GM18858 (cell line): ENCODE measurements around the gene TRIM38.
"Not testable (repeated sequence)": the region's sequence is repeated elsewhere in the genome, so short reads cannot be mapped to it uniquely, and the experiment has no call there.

Experiments used
- ATAC-seq: cut with Tn5 transposase; IDR thresholded peaks from one replicate; pipeline ENCODE4 v1.9.1; 2021; ENCODE audit not compliant: unreplicated experiment

Gene TRIM38, protein sequence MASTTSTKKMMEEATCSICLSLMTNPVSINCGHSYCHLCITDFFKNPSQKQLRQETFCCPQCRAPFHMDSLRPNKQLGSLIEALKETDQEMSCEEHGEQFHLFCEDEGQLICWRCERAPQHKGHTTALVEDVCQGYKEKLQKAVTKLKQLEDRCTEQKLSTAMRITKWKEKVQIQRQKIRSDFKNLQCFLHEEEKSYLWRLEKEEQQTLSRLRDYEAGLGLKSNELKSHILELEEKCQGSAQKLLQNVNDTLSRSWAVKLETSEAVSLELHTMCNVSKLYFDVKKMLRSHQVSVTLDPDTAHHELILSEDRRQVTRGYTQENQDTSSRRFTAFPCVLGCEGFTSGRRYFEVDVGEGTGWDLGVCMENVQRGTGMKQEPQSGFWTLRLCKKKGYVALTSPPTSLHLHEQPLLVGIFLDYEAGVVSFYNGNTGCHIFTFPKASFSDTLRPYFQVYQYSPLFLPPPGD

DNA sequence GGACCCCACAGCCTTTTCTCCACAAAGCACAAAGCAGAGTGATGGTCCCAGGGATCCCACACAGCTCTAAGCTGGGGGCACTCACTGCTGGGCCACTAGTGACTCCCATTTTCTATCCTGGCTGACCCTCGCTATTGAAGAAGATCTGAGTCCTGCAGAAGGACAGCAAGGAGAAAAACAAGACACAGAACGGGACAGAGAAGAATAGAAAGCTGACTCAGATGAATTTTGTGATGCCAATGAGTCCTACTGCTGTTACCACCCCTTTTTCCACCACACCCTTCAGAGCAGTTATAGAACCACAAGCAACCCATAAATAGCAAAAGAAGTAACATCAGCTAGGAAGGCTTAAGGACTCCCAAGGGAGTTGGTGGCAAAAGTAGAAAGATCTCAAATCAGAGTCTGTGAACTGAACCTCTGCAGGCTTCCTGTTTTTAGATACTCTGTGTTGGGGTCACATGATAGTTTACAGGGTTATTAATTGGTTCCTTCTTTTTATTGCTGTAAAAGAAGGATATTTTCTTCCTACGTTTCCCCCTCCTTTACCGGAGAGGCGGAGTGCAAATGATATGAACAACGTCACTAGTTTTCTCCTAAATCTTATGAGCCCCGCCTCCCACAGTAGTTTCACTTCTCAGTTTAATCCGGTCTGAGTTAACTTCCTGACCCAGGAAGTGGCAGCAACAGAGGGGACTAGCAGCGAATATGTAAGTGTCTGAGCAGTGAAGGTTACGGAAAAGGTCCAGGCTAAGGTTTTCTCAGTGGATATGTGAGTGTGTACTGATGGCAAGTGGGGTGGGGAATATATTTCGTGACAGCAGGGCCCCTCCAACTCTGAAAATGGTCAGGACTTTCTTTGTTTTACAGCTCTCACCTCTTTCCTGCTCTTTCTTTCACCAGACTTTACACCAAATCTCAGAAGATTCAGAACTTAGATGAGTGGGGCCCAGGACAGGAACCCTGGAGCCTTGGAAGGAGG lies at the start of gene TRIM38:
TSS of gene TRIM38 (plus strand) at position 654 of the 979 bp plus-strand sequence. CDS start 3,721 bp downstream, outside the sequence.
- peak; percentile 74 for ATAC-seq

DNA sequence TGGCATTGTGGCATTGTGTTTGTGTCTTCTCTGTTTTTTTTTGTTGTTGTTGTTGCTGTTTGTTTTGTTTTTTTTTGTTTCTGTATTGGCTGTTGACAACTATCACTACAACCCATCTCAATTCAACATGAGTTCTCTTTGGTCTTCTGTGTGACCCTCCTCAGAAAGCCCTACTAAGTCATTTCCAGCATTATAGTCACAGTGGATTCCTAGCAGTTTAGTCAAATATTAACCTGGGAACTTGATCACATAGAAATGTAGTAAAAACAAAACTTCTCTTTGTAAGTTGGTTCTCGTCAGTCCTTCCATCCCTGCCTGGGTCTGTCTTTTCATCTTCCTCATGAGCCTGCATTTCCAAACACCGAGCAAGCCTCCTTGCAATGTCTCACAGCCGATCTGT lies 48.9 kb upstream of the TRIM38 start:
- ATAC-seq = no peak

DNA sequence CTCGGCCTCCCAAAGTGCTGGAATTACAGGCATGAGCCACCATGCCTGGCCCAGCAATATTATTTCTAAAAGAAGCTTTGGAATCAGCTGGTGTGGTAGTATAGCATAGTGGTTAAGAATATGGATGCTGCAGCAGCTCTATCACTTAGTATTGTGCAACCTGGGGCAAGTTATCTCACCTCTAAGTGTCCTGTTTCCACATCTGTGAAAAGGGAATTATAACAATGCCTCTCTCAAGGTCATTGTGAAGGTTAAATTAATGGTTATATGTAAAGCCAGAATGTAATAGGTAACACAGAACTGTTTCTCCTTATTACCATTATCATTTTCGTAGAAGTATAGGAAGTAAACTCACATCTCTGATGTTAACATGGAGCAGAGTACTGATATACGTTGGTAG lies 46.3 kb upstream of the TRIM38 start:
- ATAC-seq = no peak

DNA sequence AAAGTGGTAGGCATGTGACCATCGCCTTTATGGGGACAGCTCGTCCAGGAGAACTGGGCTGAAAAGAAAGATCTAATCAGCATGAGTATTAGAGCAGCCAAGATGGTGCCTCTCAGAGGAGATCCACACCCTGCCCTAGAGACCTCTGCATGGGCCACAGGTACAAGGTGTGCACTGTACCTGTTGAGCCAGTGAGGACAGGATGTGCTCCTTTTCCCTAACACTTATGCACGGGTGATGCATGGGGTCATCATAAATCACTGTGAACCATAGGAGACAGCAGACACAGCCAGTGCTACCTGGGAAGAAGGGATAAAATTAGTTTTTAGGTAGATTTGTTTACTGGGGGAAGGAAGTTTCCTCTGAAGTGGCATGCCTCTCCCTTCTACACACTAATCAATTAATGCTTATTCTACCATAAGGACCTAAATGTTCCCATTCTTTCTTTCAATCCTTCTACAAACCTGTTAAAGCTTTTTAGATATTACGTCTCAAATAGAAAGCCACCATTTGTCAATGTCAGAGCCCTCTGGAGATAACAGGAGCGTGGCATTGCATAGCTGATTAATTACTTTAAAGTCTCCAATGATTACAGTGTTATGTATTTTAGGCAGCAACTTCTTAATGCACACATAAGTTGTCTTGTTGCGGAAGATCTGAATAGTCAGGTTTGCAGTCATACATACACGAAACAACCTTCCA lies 45.7 kb upstream of the TRIM38 start:
- no peak for ATAC-seq

DNA sequence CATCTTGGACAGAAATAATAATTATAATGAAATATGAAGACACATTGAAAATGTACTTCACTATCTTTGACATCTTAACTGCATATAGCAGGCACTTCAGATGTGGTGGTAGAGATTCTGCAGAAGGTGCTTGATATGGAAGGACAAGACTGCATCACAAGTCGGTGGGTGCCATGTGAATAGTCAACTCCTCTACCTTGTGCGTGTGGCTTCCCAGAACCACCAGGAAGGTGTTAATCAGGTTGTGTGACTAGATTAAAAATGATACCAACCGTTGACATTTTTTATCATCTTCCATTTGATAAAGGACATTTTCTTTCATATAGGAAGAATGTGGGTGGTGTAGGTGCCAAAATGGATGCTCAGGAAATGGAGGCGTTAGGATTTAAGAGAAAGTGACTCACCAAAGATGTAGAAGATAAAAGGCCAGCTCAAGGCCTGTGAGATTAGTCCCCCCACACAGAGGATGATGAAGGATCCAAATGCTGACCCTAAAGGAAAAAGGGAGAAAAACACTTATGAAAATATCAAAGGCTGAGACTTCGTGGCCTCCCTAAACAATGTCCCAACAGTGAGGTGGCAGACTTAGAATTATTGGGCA lies 44.4 kb upstream of the TRIM38 start:
- ATAC-seq = no peak

DNA sequence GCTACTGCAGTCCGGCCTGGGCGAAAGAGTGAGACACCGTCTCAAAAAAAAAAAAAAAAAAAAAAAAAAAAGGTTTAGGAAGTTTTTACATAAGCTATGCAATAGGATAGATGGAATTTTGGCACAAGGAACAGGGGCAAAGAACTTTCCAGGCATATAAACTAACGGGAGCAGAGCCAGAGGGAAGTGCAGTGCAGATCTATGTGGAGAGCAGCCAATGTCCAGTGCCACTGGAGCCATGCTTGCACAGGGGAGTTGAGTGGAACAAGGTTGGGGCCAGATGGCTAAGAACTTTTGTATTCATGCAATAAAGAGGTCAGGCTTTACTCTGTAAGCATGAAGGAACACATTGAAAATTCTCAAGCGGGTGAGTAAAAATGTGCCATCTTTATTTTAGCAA lies 42.9 kb upstream of the TRIM38 start:
- ATAC-seq = no peak

DNA sequence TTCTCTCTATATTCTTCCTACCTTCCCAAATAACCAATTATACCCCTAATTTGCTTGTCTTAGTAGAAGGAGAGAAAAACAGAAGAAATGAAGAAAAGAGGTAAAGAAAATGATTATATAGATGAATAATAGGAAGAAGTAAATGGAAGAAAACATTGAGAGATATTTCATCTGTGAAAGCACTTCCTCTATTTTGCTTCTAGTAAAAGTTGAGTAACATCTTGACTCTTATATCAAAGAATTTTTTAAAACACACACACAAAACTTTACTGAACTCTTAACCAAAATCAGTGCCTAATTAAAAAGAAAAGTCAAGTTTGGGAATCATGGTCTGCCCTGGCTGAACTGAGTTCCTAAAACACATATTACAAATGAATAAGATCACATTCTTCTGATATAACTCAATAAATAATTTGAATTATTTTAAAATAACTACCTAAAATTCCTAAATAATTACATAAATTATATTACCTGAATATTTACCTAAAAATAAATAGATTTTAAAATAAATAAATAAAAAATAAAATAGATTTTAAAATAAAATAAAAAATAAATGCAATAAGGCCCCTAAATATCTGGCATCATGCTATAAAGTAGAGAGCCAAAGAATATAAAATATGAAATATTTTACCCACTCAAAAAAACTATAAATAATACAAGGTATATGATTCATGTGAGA lies 40.9 kb upstream of the TRIM38 start:
- ATAC-seq = no peak

DNA sequence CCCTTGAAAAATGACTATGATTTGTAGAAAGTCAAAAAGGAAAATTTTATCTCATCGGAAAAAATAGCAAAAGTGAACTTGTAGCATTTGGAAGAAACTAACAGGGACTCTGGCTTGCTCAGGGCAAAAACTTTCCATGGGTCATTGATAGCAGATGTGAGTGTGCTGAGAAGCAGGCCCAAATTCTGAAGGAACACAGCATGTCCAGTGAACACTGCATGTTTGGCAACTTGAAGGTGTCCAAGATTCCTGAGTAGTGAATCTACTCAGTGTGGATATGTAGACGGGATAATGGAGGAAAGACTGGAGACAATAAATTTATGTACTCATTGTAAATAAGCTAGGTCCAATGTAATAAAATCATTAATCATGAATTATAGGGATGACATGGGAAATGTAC lies 40.3 kb upstream of the TRIM38 start:
- no peak for ATAC-seq

DNA sequence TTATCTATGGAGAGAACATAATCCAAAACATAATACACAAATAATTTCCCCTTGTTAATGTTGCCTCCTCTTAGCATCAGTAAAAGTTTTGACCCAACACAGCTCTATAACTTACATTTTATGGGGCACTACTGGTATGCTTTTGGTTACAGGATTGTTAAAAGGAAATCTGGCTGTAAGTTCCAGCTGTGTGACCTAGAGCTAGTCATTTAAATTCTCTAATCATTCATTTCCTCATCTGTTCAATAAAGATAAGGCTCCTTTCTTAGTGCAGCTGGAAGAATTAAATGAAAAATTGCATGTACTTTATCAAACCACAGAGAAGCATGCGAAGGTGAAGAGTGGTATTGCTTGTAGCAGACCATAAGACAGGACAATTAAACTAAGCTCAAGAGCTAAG lies 36.7 kb upstream of the TRIM38 start:
- ATAC-seq = no peak

DNA sequence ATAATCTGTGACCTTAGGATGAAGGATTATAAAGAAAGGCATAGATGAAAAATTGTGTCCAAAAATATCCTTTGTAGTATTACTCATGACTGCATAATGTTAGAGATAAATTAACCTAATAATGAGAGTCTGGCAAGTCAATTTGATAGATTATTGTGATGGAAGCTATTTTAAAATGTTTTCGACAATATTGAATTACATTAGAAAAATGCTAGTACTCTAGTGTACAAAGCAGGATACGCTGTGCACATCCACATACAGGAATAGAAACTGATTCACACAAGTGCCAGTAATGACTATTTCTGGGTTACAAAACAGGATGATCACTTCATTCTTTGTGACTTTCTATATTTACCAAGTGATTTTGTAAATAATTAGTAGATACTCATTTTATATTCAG lies 35.4 kb upstream of the TRIM38 start:
- ATAC-seq = no peak

DNA sequence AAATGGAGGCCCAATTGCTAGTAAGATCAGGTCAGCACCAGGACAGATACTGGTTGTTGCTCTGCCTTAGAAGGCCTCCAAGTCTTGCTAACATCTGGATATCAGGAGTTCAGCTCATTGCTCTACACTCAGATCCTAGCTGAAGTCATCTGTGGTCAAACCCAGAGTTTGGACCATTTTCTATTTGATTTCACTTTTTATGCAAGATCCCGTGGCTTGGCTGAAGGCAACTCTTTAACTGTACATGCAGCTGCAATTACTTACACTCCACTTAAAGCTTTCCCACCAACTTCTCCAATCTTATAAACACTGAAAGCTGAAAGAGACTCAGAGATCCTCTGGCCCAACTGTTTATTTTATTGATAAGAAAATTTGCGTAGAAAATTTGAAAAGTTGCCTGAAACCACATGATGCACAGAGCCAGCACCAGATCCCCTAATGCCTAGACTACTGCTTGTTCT lies 34.8 kb upstream of the TRIM38 start:
- ATAC-seq = no peak

DNA sequence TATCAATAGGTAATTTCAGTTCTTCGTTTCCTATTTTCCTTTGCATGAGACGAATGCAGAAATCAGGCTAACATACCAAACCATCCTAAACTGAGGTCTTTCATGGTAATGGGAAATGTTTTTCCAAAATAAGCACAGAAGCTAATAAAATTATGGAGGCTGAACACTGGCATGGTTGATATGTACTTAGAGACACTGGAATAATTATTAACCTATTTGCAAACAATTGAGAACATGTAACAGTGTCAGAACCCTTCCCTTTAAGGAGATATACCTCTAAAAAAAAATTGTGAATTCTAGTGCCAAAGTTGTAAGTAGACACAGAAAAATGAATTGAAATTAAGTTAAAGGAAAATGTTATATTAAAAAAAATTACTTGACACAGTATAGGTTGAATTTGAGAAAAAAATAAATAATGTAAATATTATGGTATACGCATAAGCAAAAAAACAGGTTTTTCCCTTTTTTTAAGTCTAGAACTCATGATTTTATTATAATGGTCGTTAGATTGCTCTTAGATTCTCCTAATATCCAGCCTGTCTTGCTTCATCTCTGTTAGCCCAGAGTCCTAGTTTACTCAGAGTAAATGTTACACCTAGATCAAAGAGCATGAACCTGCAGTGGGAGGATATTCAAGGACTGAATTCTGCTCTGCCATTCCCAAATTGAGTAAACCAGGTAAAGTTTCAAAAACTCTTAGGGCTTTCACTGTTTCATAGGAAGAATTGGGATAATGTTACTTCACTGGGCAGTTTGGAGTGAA lies 33.9 kb upstream of the TRIM38 start:
- no peak for ATAC-seq

DNA sequence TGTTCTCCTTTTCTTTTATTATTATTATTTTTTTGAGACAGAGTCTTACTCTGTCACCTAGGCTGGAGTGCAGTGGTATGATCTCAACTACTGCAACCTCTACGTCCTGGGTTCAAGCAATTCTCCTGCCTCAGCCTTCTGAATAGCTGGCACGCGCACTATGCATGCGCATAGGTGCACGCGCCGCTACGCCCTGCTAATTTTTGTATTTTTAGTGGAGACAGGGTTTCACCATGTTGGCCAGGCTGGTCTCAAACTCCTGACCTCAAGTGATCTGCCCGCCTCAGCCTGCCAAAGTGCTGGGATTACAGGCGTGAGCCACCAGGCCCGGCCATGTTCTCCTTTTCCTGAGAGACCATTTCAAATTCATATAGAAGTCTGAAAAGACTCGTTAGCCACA lies 32.8 kb upstream of the TRIM38 start:
- not testable (repeated sequence) for ATAC-seq

DNA sequence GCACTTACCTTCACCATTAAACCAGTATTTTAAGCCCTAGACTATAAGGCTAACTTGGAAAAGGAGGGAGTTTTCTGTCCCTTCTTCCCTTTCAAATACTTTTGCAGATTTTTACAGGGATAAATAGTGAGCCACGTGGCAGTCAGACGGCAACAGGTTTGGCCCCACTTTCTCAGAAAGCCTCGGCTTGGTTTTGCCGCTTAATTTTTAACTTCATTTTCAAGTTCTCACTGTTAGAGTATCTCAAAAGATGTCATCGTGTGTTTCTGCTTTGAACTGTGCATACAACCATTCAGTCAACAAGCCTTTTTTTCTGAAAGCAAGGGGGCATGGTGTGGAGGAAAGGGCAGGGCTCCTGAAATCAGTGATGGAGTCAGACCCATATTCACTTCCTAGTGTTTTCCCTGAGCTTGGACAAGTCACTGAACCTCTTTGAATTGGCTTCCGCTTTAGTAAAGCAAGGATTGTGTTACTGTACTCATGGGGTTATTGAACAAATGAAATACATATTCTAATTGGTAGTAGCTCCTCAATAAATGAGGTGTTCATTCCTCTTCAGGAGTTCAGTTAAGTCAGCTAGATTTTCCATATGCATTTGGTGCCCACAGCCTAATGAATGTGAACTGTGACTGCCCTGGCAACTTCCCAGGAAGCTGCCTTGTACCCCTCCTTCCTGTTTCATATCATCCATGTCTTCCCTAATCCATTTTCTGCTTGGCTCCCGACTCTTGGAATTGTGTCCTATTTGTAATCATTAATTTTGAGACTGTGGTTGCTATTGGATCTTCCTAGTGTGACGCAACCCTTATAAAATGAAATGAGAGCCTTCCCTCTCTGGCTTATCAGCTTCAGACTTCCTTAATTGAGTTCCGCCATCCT lies 31.8 kb upstream of the TRIM38 start, which contains the start of gene SLC17A2:
TSS of gene SLC17A2 (minus strand) at position 160 of the 879 bp plus-strand sequence. CDS start 4,895 bp downstream, outside the sequence.
- ATAC-seq = no peak

DNA sequence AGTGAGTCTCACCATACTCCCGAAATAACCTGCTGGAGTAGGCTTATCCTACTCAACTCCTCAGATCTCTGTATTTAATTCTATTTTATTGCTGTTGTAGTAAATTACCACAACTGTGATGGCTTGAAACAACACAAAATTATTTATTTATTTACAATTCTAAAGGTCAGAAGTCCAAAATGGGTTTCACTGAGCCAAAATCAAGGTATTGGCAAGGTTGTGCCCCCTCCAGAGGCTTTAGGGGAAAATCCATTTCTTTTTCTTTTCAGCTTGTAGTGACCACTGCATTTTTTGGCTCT lies 31.2 kb upstream of the TRIM38 start:
- no peak for ATAC-seq

DNA sequence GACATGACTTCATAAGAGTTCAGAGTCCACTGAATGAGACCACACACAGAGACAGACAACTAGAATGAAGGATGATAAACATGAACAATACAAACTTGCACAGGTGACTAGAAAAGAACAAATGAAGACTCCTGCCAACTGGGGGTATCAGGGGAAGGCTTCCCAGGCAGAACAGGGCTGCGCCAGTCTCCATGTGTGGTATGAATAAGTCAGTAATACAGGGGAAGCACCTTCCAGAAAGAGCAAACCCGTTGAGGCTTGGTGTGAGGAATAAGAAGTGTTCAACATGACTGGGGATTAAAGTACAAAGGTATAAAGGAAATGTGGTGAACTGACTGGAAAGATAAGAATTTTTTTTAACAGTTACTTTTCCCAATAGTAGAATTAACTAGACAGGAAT lies 28.4 kb upstream of the TRIM38 start:
- ATAC-seq = no peak

DNA sequence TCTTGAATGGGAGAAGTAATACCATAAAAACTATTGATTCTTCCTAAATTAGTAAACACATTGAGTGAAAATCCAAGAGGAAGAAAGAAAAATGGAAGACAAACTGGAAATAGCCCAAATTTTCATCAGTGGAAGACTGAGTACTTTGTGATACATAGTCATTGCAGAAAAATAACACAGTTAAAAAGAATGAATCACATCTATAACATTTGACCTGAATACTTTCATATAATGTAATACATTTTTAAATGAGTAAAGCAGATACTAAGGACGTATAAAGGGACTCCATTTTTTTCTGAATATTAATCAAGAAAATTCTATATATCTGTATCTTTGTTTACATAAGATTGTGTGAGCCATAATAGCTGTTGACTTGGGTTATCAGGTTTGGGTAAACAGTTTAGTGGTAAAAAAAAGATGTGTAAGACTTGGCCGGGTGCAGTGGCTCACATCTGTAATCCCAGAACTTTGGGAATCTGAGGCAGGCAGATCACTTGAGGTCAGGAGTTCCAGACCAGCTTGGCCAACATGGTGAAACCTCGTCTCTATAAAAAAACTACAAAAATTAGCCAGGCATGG lies 27.8 kb upstream of the TRIM38 start:
- no peak for ATAC-seq

DNA sequence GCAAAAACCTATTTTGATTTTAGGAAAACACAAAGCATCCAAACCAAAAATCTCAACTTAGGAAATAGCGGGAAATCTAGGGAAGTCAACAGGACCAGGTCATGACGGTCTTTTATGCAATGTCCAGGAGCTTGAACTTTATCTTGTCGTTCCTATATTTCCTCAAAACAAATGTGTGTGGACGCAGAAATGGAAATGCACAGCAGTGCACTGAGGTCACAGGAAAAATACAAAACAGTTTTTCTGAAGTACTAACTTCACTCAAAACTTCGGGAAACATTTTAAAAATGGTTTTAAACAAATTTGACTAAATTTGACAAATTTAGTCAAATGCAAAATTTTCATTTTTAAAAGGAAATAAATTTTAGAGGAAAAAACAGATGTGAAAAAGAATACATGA lies 26.6 kb upstream of the TRIM38 start:
- no peak for ATAC-seq
